Measurements from ENCODE around the gene RPL18.
A peak's percentile ranks its signal among the peaks of the same experiment; 100 is the strongest.

RPL18 gene

GRCh38 chr19:48613024-48613851 is 5.7 kb downstream of the RPL18 start:
- no peak for DNase-seq (ENCODE audit: low read depth)

GRCh38 chr19:48611872-48612271 is 7.1 kb downstream of the RPL18 start:
- no peak for DNase-seq (ENCODE audit: low read depth)

- no peak for DNase-seq (ENCODE audit: low read depth)
These were observed 9.3 kb downstream of the RPL18 start for GRCh38 chr19:48609571-48610108.

- peak; percentile 42 for DNase-seq (ENCODE audit: low read depth)
These were observed 10.1 kb downstream of the RPL18 start for GRCh38 chr19:48608798-48609263.

- DNase-seq (ENCODE audit: low read depth), result no peak
These were observed 11.6 kb downstream of the RPL18 start for GRCh38 chr19:48607359-48607755.

GRCh38 chr19:48606463-48607358 is 12.3 kb downstream of the RPL18 start, which contains the start of gene SPACA4:
Gene SPACA4 (plus strand): TSS chr19:48606742. CDS start chr19:48606979, 237 bp downstream.
- no peak for DNase-seq (ENCODE audit: low read depth)

- no peak for DNase-seq (ENCODE audit: low read depth)
These were observed 15.1 kb downstream of the RPL18 start for GRCh38 chr19:48603850-48604249.

GRCh38 chr19:48603449-48603848 is 15.5 kb downstream of the RPL18 start:
- DNase-seq (ENCODE audit: low read depth), result no peak

- DNase-seq (ENCODE audit: low read depth), result no peak
These were observed 16.0 kb downstream of the RPL18 start for GRCh38 chr19:48603001-48603400.

- no peak for DNase-seq (ENCODE audit: low read depth)
These were observed 18.1 kb downstream of the RPL18 start for GRCh38 chr19:48600679-48601417.

- DNase-seq (ENCODE audit: low read depth), result no peak
These were observed 19.8 kb downstream of the RPL18 start for GRCh38 chr19:48598996-48599700.

GRCh38 chr19:48596679-48597465 is 22.1 kb downstream of the RPL18 start:
- DNase-seq (ENCODE audit: low read depth), result no peak

- DNase-seq (ENCODE audit: low read depth), result no peak
These were observed 22.7 kb downstream of the RPL18 start for GRCh38 chr19:48596237-48596636.

- DNase-seq (ENCODE audit: low read depth), result no peak
These were observed 23.1 kb downstream of the RPL18 start for GRCh38 chr19:48595833-48596232.

GRCh38 chr19:48595171-48595570 is 23.8 kb downstream of the RPL18 start:
- no peak for DNase-seq (ENCODE audit: low read depth)

- DNase-seq (ENCODE audit: low read depth), result peak; percentile 21
These were observed 28.0 kb downstream of the RPL18 start for GRCh38 chr19:48591021-48591420.

- DNase-seq (ENCODE audit: low read depth), result peak; percentile 83
These were observed 30.1 kb downstream of the RPL18 start for GRCh38 chr19:48588670-48589401.

- DNase-seq (ENCODE audit: low read depth), result no peak
These were observed 31.6 kb downstream of the RPL18 start for GRCh38 chr19:48587387-48587786.

GRCh38 chr19:48582168-48582567 is 36.8 kb downstream of the RPL18 start:
- DNase-seq (ENCODE audit: low read depth), result no peak

GRCh38 chr19:48578891-48579290 is 40.1 kb downstream of the RPL18 start:
- no peak for DNase-seq (ENCODE audit: low read depth)
